Thyroid gland (tissue), 4 donors: ENCODE results near the gene FAR2. TPM values are rescaled to one million over a fixed set of nuclear protein-coding genes. Genes with fewer than 3 reads are reported as not detected.

ENCODE experiments used
- DNase-seq, 2 donors: peaks; one replicate each; pipeline ENCODE4 v3.0.0-alpha.2; 2019
- H3K27ac ChIP-seq, 3 donors: fragments of 200-600 bp; sonication (generic); 1 replicate in 2 of 3; 2 replicates in 1 of 3; pipeline ENCODE4 v1.5.1; 2016 to 2019; ENCODE audit warnings: mild to moderate bottlenecking in 1 of 3, moderate library complexity in 1 of 3
- H3K27me3 ChIP-seq: fragments of 200-600 bp; sonication (generic); one replicate; pipeline ENCODE4 v1.5.1; 2019
- H3K36me3 ChIP-seq, 2 donors: fragments of 200-600 bp; sonication (generic); one replicate each; pipeline ENCODE4 v1.5.1; 2016 to 2019
- H3K4me1 ChIP-seq, 2 donors: fragments of 200-600 bp; sonication (generic); one replicate each; pipeline ENCODE4 v1.5.1; 2017 to 2019
- H3K4me3 ChIP-seq, 3 donors: fragments of 200-600 bp; sonication (generic); replicated peaks in 1 of 3; 1 replicate in 2 of 3; 2 replicates in 1 of 3; pipeline ENCODE4 v1.5.1; 2016; ENCODE audit warnings: mild to moderate bottlenecking in 1 of 3
- H3K9me3 ChIP-seq: fragments of 200-600 bp; sonication (generic); one replicate; pipeline ENCODE4 v1.5.1; 2017
- CTCF ChIP-seq, 6 experiments: fragments of 200-600 bp in 3 of 6; fragments of 450-650 bp in 3 of 6; sonication (generic) in 3 of 6; IDR thresholded peaks; one replicate each; pipeline ENCODE4 v1.5.1; 2016 to 2019; ENCODE audit warnings: antibody characterized with exemption in 6 of 6, mild to moderate bottlenecking in 2 of 6, inconsistent platforms in 1 of 6, moderate library complexity in 1 of 6
- POLR2A ChIP-seq, 2 donors: fragments of 450-650 bp; IDR thresholded peaks; one replicate each; pipeline ENCODE4 v1.6.1; 2017; ENCODE audit warnings: antibody characterized with exemption in 2 of 2, mild to moderate bottlenecking in 2 of 2, moderate library complexity in 1 of 2
- WGBS, 2 donors: methylation state at CpG; one replicate each; pipeline ENCODE4 v1.1.5; 2017; 5-methylcytosine and 5-hydroxymethylcytosine counted together
- intact Hi-C: fragments of 100-400 bp; cut with DNase I; formaldehyde crosslinking; loops from one replicate; pipeline ENCODE4 v1.15.1; 2023
- total RNA-seq, 4 donors: library from RNA; depleted of rRNA; stranded (reverse); fragments of >200 nt; gene quantifications; one replicate each; pipeline ENCODE4 v1.2.3, GENCODE V29; 2016

Gene FAR2
- total RNA-seq, 4 donors from 2014 or later = 3.2 to 9.1 (median 4.3) TPM

DNA sequence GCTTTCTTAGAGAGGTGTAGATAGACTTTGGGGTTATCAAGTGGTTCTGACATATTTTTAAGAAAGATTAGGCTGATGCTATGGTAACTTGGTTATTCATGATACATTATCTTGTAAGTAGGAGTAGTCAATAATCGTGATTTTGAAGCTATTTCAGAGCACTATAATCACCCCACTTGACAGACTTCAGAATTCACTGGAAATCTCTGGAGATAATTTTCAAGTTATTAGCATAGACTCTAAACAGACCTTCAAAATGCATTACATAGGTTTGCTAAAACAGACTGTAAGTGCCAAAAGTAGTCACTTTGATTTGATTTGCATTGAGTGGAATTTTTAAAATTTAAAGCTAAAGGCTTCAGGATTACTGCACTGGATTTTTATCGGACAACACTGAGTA is 157.6 kb downstream of the FAR2 start:
- no peak for DNase-seq
- no peak overlapping the region for H3K4me3 ChIP-seq
- no peak for TF ChIP-seq POLR2A (IDR thresholded peaks at IDR 0.05)
- no peak for TF ChIP-seq CTCF (IDR thresholded peaks at IDR 0.05)
- no peaks in the 10 kb centered on the region for H3K36me3 ChIP-seq
- no peaks in the 10 kb centered on the region for H3K4me1 ChIP-seq
- H3K27me3 ChIP-seq = no peaks in the 10 kb centered on the region
- intact Hi-C loops = no loop called here
- H3K27ac ChIP-seq = no peak overlapping the region
- H3K9me3 ChIP-seq = no peaks in the 10 kb centered on the region
- WGBS, 2 donors = 82 to 83% methylated on average over 2 of the region's 2 CpGs

DNA sequence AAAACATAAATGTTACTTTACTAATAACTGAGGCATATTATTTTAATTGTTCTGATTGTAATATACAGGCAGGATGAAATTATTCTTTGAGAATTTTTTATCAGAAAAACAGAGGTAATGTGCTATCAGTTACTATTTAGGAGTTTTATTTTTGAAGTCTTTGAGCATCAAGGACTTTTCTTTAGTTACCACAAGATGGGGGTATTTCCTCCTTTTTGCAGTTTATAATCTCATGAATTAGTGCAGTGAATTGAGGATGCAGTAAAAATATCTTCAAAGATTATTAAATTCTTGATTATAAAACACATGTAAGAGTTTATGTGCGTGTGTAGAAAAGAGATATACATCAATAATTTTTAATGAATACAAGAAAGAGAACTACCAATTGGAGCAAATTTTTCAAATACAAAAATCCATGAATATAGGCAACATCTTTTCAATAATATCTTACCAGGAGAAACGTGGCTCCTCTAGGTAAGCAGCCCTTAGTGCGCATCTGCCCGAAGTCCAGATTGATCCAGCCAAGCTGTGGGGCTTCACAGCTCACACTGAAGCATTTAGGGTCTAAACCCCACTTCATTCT is 160.3 kb downstream of the FAR2 start:
- Histone ChIP-seq H3K4me3 (no peak overlapping the region), H3K36me3 (no peaks in the 10 kb centered on the region), H3K4me1 (no peaks in the 10 kb centered on the region), H3K9me3 (no peaks in the 10 kb centered on the region), H3K27ac (no peak overlapping the region), H3K27me3 (no peaks in the 10 kb centered on the region)
- 58 to 92% methylated on average over 4 of the region's 4 CpGs for WGBS, 2 donors
- DNase-seq = no peak
- TF ChIP-seq POLR2A (IDR thresholded peaks at IDR 0.05) = no peak
- peak in 1 of 6 experiments; percentile 29 for TF ChIP-seq CTCF (IDR thresholded peaks at IDR 0.05)
- intact Hi-C loops = no loop called here

DNA sequence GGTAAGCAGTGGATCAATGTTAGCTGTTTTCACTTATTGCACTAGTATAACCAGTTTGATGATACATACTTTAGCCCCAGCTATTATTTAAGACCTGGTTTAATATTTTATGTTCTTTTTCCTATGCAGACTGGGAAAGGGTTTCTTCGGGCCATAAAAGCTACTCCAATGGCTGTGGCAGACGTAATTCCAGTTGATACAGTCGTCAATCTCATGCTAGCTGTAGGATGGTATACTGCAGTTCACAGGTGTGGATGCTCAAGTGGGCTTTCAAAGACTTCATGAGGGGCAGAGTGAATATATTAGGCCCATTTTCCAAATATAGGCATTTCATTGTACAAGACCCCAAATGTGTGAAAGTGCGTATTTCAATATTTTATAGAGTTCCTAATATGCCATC is 161.8 kb downstream of the FAR2 start:
- Histone ChIP-seq H3K27me3 (no peaks in the 10 kb centered on the region), H3K4me3 (no peak overlapping the region), H3K27ac (no peak overlapping the region), H3K9me3 (no peaks in the 10 kb centered on the region), H3K36me3 (no peaks in the 10 kb centered on the region), H3K4me1 (no peaks in the 10 kb centered on the region)
- no peak for DNase-seq
- 95 to 99% methylated on average over 4 of the region's 4 CpGs for WGBS, 2 donors
- intact Hi-C loops = no loop called here
- TF ChIP-seq CTCF (IDR thresholded peaks at IDR 0.05) (no peak), POLR2A (IDR thresholded peaks at IDR 0.05) (no peak)

DNA sequence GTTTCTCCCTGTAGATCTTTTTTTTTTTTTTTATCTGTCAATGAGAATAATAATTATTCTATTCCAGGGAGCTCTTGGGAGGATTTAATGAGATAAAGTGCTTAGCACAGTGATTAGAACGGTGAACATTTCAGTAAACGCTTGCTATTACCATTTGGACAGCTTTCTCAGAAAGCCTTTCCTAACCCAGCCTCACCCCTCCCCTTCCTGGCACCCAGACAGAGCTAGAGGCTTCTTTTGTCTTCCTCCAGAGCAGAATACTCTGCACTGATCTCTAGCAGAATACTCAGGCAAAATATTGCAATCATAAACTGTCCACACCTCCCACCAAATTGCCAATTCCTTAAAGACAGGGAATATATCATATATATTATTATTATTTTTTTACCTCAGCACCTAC is 165.3 kb downstream of the FAR2 start:
- Histone ChIP-seq H3K27me3 (no peaks in the 10 kb centered on the region), H3K9me3 (no peaks in the 10 kb centered on the region), H3K27ac (no peak overlapping the region), H3K4me1 (no peaks in the 10 kb centered on the region), H3K4me3 (no peak overlapping the region), H3K36me3 (no peaks in the 10 kb centered on the region)
- DNase-seq = no peak
- intact Hi-C loops = no loop called here
- no peak for TF ChIP-seq CTCF (IDR thresholded peaks at IDR 0.05)
- 54 to 66% methylated on average over 2 of the region's 2 CpGs for WGBS, 2 donors

- H3K27me3 ChIP-seq = no peaks in the 10 kb centered on the region
- intact Hi-C loops = no loop called here
- H3K36me3 ChIP-seq = no peaks in the 10 kb centered on the region
- H3K4me1 ChIP-seq = no peaks in the 10 kb centered on the region
- no peak for DNase-seq
- H3K9me3 ChIP-seq = no peaks in the 10 kb centered on the region
- TF ChIP-seq CTCF (IDR thresholded peaks at IDR 0.05) (no peak), POLR2A (IDR thresholded peaks at IDR 0.05) (no peak)
- H3K27ac ChIP-seq = no peak overlapping the region
- H3K4me3 ChIP-seq = no peak overlapping the region
- WGBS, 2 donors = 56 to 57% methylated on average over 4 of the region's 4 CpGs
Measured at GRCh38 chr12:29316752-29317151, 167.7 kb downstream of the FAR2 start.
